GM12875 (cell line): ENCODE results near the gene ZDHHC22.

Experiments
- H3K4me3 ChIP-seq: one replicate; pipeline ENCODE4 v1.5.1; 2011; ENCODE audit warnings: low read depth, low read length, control low read depth
- TF ChIP-seq, protein P1 (sequence below): IDR thresholded peaks from 2 replicates; pipeline ENCODE4 v1.5.1; 2011; ENCODE audit warnings: low read depth, mild to moderate bottlenecking, control low read depth, inconsistent platforms, low read length, moderate library complexity, borderline replicate concordance; ENCODE audit not compliant: insufficient read depth

The ZDHHC22 gene

DNA sequence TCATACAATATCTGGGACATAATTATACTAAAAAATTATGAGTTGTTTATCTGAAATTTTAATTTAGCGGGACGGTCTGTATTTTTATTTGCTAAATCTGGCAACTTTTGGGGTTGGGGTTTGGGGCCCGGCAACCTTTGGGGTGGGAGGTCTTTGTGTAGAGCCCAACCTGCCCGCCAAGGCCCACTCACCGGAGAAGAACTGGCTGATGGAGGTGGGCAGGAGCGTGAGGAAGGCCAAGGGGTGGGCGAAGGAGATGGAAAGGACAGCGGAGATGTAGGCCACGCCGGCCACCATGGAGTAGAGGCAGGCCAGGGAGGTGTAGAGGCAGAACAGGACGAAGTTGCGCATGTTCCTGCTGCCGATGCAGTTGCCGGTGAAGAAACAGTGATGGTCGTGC, 2.6 kb downstream of the ZDHHC22 start:
- no peak overlapping the region for H3K4me3 ChIP-seq
- TF ChIP-seq, protein P1, sequence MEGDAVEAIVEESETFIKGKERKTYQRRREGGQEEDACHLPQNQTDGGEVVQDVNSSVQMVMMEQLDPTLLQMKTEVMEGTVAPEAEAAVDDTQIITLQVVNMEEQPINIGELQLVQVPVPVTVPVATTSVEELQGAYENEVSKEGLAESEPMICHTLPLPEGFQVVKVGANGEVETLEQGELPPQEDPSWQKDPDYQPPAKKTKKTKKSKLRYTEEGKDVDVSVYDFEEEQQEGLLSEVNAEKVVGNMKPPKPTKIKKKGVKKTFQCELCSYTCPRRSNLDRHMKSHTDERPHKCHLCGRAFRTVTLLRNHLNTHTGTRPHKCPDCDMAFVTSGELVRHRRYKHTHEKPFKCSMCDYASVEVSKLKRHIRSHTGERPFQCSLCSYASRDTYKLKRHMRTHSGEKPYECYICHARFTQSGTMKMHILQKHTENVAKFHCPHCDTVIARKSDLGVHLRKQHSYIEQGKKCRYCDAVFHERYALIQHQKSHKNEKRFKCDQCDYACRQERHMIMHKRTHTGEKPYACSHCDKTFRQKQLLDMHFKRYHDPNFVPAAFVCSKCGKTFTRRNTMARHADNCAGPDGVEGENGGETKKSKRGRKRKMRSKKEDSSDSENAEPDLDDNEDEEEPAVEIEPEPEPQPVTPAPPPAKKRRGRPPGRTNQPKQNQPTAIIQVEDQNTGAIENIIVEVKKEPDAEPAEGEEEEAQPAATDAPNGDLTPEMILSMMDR, result no peak

DNA sequence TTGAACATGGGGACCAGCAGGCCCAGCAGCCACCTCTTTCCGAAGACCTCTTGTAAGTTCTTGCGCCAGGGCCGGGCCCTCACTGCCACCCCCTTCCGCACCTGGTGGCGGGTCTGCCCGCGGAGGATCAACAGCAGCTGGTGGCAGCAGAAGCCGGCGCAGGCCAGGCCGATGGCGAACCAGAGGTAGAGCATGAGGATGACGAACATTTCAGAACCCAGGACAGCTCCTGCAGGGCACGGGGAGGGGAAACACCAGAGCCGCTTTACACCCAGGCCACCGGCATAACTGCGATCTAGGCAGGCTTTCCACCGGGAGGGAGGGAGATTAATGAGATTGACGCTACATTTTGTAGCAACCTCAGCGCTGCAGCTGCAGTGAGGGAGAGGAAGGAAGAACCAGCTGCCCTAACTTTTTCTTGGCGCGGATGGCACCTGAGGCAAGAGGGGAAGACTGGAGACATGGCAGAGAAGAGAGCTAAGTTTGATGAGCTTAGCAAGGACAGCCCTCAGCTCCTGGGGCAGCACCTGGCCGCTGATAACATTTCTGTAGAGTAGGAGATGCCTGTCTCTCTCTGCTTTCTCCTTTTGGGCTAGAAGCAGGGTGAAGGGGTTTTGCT, 7.8 kb downstream of the ZDHHC22 start:
- H3K4me3 ChIP-seq, result no peak overlapping the region
- TF ChIP-seq, protein P1, result no peak

DNA sequence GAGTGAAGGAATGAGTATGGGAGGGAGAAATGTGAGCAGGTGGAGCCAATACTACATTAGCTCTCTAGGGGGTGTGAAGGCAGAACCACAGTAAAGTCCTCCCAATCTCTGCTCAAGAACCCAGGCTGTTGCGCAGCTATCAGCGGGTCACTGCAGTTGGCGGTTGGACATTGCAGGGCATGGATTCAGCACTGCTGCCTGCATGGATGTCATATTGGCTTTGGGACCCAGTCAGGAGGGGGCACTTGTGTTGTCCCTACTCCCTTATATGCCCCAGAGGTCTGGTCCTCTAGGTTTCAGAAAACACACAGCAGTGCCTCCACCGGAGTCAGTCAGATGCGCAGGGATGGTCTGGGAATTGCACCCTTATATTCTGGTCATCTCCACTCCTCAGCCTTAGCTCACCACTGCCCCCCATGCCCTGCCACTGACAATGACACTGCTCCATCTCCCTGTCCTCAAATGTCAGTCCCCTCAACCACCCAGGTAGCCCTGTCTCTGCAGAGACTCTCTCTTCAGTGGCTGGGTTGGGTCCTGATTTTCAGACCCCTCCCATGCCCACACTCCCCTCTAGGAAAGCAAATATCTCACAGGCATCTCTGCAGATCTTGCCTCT, 9.6 kb downstream of the ZDHHC22 start:
- TF ChIP-seq, protein P1, result no peak
- H3K4me3 ChIP-seq, result no peak overlapping the region

DNA sequence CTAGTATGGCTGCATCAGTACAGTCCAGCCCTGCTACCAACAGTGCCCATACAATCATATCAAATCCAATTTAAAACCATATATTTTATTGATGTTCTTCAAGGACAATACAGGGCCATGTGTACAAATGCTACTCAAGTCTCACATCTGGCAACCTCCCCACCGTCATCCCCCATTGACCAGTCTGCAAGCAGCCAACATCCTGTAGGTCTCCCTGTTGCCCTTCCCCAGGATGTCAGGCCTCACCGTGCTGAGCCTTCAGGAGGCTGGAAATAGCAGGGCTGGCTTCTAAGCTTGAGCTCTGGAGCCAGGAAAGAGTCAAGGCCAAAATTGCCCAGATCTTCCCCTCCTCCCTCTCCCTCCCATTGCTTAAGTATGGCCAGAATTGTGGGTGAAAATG, 10.4 kb downstream of the ZDHHC22 start:
- TF ChIP-seq, protein P1, result no peak
- H3K4me3 ChIP-seq, result no peak overlapping the region

DNA sequence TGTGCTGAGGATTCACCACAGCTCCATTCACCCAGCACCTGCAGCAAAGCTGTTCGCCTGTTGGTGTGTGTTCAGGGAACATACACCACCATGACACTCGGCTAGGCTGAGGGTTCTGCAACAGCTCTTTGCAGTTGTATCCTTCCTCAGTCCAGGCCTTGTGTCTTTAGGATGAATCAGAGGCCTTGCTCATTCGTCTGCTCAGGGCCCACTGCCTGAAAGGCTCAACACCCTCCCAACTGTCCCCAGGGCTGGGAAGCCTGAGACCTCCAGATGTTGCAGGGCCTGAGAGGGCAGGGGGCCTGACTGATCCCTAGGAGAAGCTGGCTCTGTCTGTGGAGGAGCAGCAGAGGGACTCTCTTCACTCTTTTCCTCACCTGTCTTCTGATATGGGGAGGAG, 11.2 kb downstream of the ZDHHC22 start:
- H3K4me3 ChIP-seq, result no peak overlapping the region
- TF ChIP-seq, protein P1, result no peak

DNA sequence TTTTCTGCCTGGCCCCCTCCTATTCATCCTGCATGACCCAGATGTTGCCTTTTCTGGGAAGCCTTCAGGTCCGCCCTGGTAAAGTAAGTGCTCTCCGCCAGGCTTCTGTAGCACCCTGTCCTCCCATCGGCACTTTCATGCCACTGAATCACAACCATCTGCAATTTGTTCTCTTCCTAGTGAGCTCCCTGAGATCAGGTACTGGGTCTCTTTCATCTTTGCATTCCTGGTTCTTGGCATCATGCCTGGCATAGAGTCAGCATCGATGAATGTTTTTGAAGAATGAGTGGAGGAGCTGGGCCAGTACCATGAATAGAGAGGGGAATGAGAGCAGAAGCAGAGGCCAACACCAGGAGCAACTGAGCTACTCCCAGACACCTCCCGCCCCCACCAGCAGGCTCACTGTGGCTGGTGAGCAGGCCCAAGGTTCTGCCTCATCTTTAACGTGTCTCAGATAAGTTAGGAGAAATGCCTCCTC, 13.1 kb downstream of the ZDHHC22 start:
- H3K4me3 ChIP-seq, result no peak overlapping the region
- TF ChIP-seq, protein P1, result no peak

DNA sequence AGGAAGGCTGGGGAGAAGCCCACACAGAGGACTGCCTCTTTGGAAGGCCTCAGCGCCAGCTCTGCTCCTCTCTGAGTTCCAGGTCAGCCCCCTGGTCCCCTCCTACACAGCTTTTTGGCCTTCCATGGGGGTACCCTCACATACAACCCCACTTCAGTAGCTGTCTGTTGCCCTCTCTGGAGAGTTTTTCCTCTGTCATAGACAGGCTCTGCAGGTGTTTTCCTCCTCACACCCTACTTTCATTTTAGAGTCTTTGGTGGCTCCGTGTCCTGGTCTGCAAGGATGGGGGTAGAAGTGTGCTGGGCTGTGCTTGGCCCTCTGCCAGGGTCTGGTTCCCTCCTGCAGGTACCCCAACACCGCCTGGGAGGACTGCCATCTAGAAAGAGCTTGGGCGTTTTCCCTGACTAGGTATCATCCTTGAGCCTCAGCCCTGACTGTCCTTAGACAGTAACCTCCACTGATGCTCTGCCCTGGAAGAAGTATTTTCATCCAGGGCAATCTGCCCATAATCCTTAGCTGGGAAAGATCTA, 15.1 kb downstream of the ZDHHC22 start:
- no peak overlapping the region for H3K4me3 ChIP-seq
- TF ChIP-seq, protein P1, result no peak
